GM12878 (cell line): ENCODE data around the gene PLSCR3. TPM values are rescaled to one million over a fixed set of nuclear protein-coding genes. Genes with fewer than 3 reads are reported as not detected.

ENCODE experiments used
- ATAC-seq: fragments of 200-7000 bp; cut with Tn5 transposase; 3 replicates; pipeline ENCODE4 v1.9.1; 2020; ENCODE audit warnings: mild to moderate bottlenecking, moderate library complexity
- BruUV-seq: library from RNA; stranded (reverse); fragments of 400-500 nt; replicated peaks from 2 replicates; lab custom pipeline; 2021; lab: Mats Ljungman, UMichigan
- CTCF ChIA-PET: fragments of 300-600 bp; sonication (Branson Sonifier 250); formaldehyde crosslinking; extraction: SDS; loops from one replicate; lab custom pipeline; 2021; ENCODE audit warnings: inconsistent platforms; lab: Yijun Ruan, JAX
- POLR2A ChIA-PET: fragments of 350-600 bp; formaldehyde crosslinking; extraction: SDS; loops from one replicate; lab custom pipeline; 2021; ENCODE audit warnings: inconsistent platforms; lab: Charles Lee
- RAD21 ChIA-PET: fragments of 300-600 bp; sonication (Branson Sonifier 250); formaldehyde crosslinking; loops from one replicate; lab custom pipeline; 2023; ENCODE audit warnings: antibody characterized with exemption; ENCODE audit not compliant: unreplicated experiment; lab: Charles Lee
- SMC1A ChIA-PET: fragments of 300-600 bp; sonication (Branson Sonifier 250); formaldehyde crosslinking; loops from one replicate; lab custom pipeline; 2023; ENCODE audit not compliant: unreplicated experiment, uncharacterized antibody; lab: Charles Lee
- DNase-seq: peaks from one replicate; pipeline ENCODE4 v3.0.0-alpha.2; 2011; ENCODE audit warnings: low read depth, low spot score
- FAIRE-seq: peaks from 3 replicates; lab custom pipeline; 2011; peaks lifted over from hg19 to GRCh38; lab: Jason Lieb, UNC
- H2AFZ ChIP-seq: 2 replicates; pipeline ENCODE4 v1.6.0; 2011; ENCODE audit warnings: low read depth, low read length, control low read depth; ENCODE audit not compliant: control insufficient read depth
- H3K27ac ChIP-seq: 2 replicates; pipeline ENCODE4 v1.5.1; 2011; ENCODE audit warnings: control low read depth; ENCODE audit not compliant: control insufficient read depth, insufficient read depth
- H3K27me3 ChIP-seq, 2 experiments: replicated peaks in 1 of 2; 2 replicates each; pipeline versions ENCODE4 v1.6.0 to v1.6.1; 2011; ENCODE audit warnings: low read length in 1 of 2; ENCODE audit not compliant: control insufficient read depth in 2 of 2, insufficient read depth in 2 of 2
- H3K36me3 ChIP-seq, 2 experiments: 2 replicates each; pipeline ENCODE4 v1.5.1; 2011; ENCODE audit warnings: low read length in 1 of 2; ENCODE audit not compliant: control insufficient read depth in 2 of 2, insufficient read depth in 2 of 2
- H3K4me1 ChIP-seq: 2 replicates; pipeline ENCODE4 v1.6.1; 2011; ENCODE audit warnings: mild to moderate bottlenecking, low read length, moderate library complexity, mixed read lengths; ENCODE audit not compliant: control insufficient read depth, insufficient read depth
- H3K4me2 ChIP-seq: 2 replicates; pipeline ENCODE4 v1.6.0; 2011; ENCODE audit warnings: control low read depth; ENCODE audit not compliant: control insufficient read depth, insufficient read depth
- H3K4me3 ChIP-seq: fragments of 200-600 bp; sonication (generic); 2 replicates; pipeline ENCODE4 v1.5.1; 2016
- H3K79me2 ChIP-seq: 2 replicates; pipeline ENCODE4 v1.6.0; 2011; ENCODE audit warnings: low read length; ENCODE audit not compliant: control insufficient read depth, insufficient read depth
- H3K9ac ChIP-seq: 2 replicates; pipeline ENCODE4 v1.8.0; 2011; ENCODE audit warnings: low read length, control low read depth, mixed read lengths; ENCODE audit not compliant: control insufficient read depth, insufficient read depth
- H3K9me3 ChIP-seq: replicated peaks from 3 replicates; pipeline ENCODE4 v1.5.1; 2011; ENCODE audit warnings: mild to moderate bottlenecking, low read length; ENCODE audit not compliant: control insufficient read depth, insufficient read depth
- H4K20me1 ChIP-seq: 2 replicates; pipeline ENCODE4 v1.6.0; 2011; ENCODE audit not compliant: control insufficient read depth, insufficient read depth
- CBFB ChIP-seq: IDR thresholded peaks from 2 replicates; pipeline ENCODE4 v1.6.1; 2016; ENCODE audit warnings: antibody characterized with exemption, low read depth
- FOS ChIP-seq: IDR thresholded peaks from 3 replicates; pipeline ENCODE4 v1.6.1; 2011; ENCODE audit warnings: borderline replicate concordance; ENCODE audit not compliant: insufficient read length; ENCODE audit errors: extremely low read depth
- KDM1A ChIP-seq: fragments of 200-600 bp; sonication (generic); IDR thresholded peaks from 2 replicates; pipeline ENCODE4 v1.6.1; 2016; ENCODE audit warnings: borderline replicate concordance
- MLLT1 ChIP-seq: fragments of 450-650 bp; IDR thresholded peaks from 2 replicates; pipeline ENCODE4 v1.6.1; 2016; ENCODE audit warnings: mild to moderate bottlenecking
- RCOR1 ChIP-seq: conservative IDR thresholded peaks from 2 replicates; pipeline ENCODE4 v1.6.1; 2012; ENCODE audit warnings: low read depth, low read length, improper control_type of control experiment
- RUNX3 ChIP-seq: IDR thresholded peaks from 2 replicates; pipeline ENCODE4 v1.6.1; 2012; ENCODE audit warnings: low read length, inconsistent platforms
- SUZ12 ChIP-seq: fragments of 200-600 bp; sonication (generic); IDR thresholded peaks from one replicate; pipeline ENCODE4 v1.6.1; 2018; ENCODE audit warnings: antibody characterized with exemption, mild to moderate bottlenecking; ENCODE audit not compliant: unreplicated experiment
- ZBTB40 ChIP-seq: fragments of 450-650 bp; IDR thresholded peaks from 2 replicates; pipeline ENCODE4 v1.6.1; 2016; ENCODE audit warnings: mild to moderate bottlenecking, moderate library complexity, borderline replicate concordance
- ZNF687 ChIP-seq: fragments of 450-650 bp; IDR thresholded peaks from 2 replicates; pipeline ENCODE4 v1.6.1; 2017; ENCODE audit warnings: mild to moderate bottlenecking, moderate library complexity
- WGBS: methylation state at CpG from one replicate; pipeline ENCODE4 v1.1.6; 2016; ENCODE audit warnings: low lambda C conversion rate; ENCODE audit not compliant: insufficient replicate concordance, insufficient coverage; ENCODE audit errors: missing lambda C conversion rate; 5-methylcytosine and 5-hydroxymethylcytosine counted together
- in situ Hi-C: fragments of 300-500 bp; cut with MboI; formaldehyde crosslinking; loops from 9 replicates; pipeline ENCODE4 v1.14.3; 2018; ENCODE audit warnings: mixed read lengths
- intact Hi-C: fragments of 100-400 bp; cut with micrococcal nuclease; formaldehyde crosslinking; loops from one replicate; pipeline ENCODE4 v1.14.2; 2022; ENCODE audit not compliant: unreplicated experiment
- polyA plus RNA-seq, 11 experiments: library from polyadenylated mRNA; depleted of rRNA in 4 of 11; unstranded in 6 of 11; stranded (reverse) in 5 of 11; fragments of >200 nt; fragmentation: Nextera tagmentation in 4 of 11; fragmentation: Illumina TruSeq in 1 of 11; extraction: Ambion mirVana in 4 of 11; extraction: Trizol in 1 of 11; gene quantifications; 1 replicate in 1 of 11; 2 replicates in 10 of 11; pipeline versions ENCODE4 v1.2.1 to v1.2.3, GENCODE V29; 2011 to 2016; ENCODE audit warnings: inconsistent platforms in 2 of 11, missing spikeins in 2 of 11, low read depth in 1 of 11
- total RNA-seq, 4 experiments: library from RNA; depleted of rRNA in 3 of 4; stranded (reverse); fragments of >200 nt in 3 of 4; fragmentation: Illumina TruSeq in 1 of 4; extraction: Trizol in 1 of 4; gene quantifications; 2 replicates each; pipeline versions ENCODE4 v1.2.1 to v1.2.3, GENCODE V29; 2013 to 2021

The PLSCR3 gene
- total and polyA plus RNA-seq, 10 of the 15 experiments (the other 5 are each of a cell fraction or from before 2014, with no cell fraction given) = 9.9 to 51.4 (median 43.4) TPM

GRCh38 chr17:7388856-7389255 is 5.5 kb downstream of the PLSCR3 start (continued):
- TF ChIP-seq ZNF687 = no peak
- no peak for TF ChIP-seq RCOR1

GRCh38 chr17:7384489-7385081 is 9.7 kb downstream of the PLSCR3 start:
- peak overlapping the region; percentile 79 for H2AFZ ChIP-seq
- RAD21 ChIA-PET = no interaction called here
- WGBS = 35% methylated on average over 23 of the region's 23 CpGs
- in situ Hi-C loops = no loop called here
- H3K27ac ChIP-seq = no peak overlapping the region
- BruUV-seq = no TSS peak
- peaks cover 4 to 5% of the 10 kb centered on the region in 2 experiments; a peak in 3 of 4 replicates for H3K27me3 ChIP-seq
- POLR2A ChIA-PET = interaction anchor here (0.6 kb wide), 1 partner anchor 19 kb away, joined by 3 read pairs; the partner anchor contains the start of gene TMEM256
- FAIRE-seq (no peak), DNase-seq (no peak), ATAC-seq (no peak)
- CTCF ChIA-PET = interaction anchor here (1.0 to 1.1 kb wide), 2 partner anchors 303 to 330 kb away, joined by 3 read pairs; partner anchors contain the start of gene TP53
- H3K9me3 ChIP-seq = no peaks in the 10 kb centered on the region; the same call in 2 of the 3 replicates
- no peak for TF ChIP-seq ZBTB40
- TF ChIP-seq MLLT1 = no peak
- TF ChIP-seq KDM1A = no peak
- no peak for TF ChIP-seq FOS
- TF ChIP-seq CBFB = no peak
- no peak for TF ChIP-seq RUNX3
- TF ChIP-seq SUZ12 = no peak
- intact Hi-C loops = no loop called here
- no peaks in the 10 kb centered on the region for H4K20me1 ChIP-seq
- peaks cover 8% of the 10 kb centered on the region; the same call in 1 of the 2 replicates for H3K4me1 ChIP-seq
- peak overlapping the region; percentile 86 for H3K4me2 ChIP-seq
- no peaks in the 10 kb centered on the region for H3K79me2 ChIP-seq
- peak overlapping the region; percentile 38; the same call in 1 of the 2 replicates for H3K9ac ChIP-seq
- SMC1A ChIA-PET = no interaction called here
- no peaks in the 10 kb centered on the region for H3K36me3 ChIP-seq
- peak overlapping the region; percentile 53 for H3K4me3 ChIP-seq
